Measurements from ENCODE around the gene GMPPB.

Gene GMPPB

GRCh38 chr3:49723628-49724551, at the start of gene GMPPB:
Gene GMPPB, minus strand, starts transcription at chr3:49723951. Its CDS starts 225 bp downstream, at chr3:49723726.
- DNase-seq, result peak; percentile 96 to 99
- Histone ChIP-seq H3K4me1 (peaks cover 0 to 37% (median 32%) of the 10 kb centered on the region in 4 donors), H3K27me3 (no peaks in the 10 kb centered on the region), H3K4me3 (peak within 1 kb of the TSS; percentile 91 to 97), H3K9me3 (no peaks in the 10 kb centered on the region), H3K36me3 (peaks cover 19 to 61% (median 50%) of the 10 kb centered on the region in 3 donors), H3K27ac (peak within 1 kb of the TSS; percentile 91 to 95)
- no peak for TF ChIP-seq CTCF (IDR thresholded peaks at IDR 0.05)
- intact Hi-C loops (cut with DNase I; ENCODE audit: low total_unique reads), result loop anchor here (10.0 kb wide), 1 partner anchor 61 kb away; the partner anchor contains the start of gene IP6K1

GRCh38 chr3:49772703-49773102, 49.0 kb upstream of the GMPPB start:
- Histone ChIP-seq H3K4me3 (no peak overlapping the region), H3K4me1 (peaks cover 0 to 27% (median 11%) of the 10 kb centered on the region in 4 donors), H3K9me3 (no peaks in the 10 kb centered on the region), H3K27me3 (no peaks in the 10 kb centered on the region), H3K27ac (no peak overlapping the region), H3K36me3 (peaks cover 0 to 26% (median 11%) of the 10 kb centered on the region in 3 donors)
- no peak for TF ChIP-seq CTCF (IDR thresholded peaks at IDR 0.05)
- no peak for DNase-seq
- intact Hi-C loops (cut with DNase I; ENCODE audit: low total_unique reads), result no loop called here

GRCh38 chr3:49771340-49771938, 47.7 kb upstream of the GMPPB start:
- no peak for TF ChIP-seq CTCF (IDR thresholded peaks at IDR 0.05)
- no peak for DNase-seq
- no peaks in the 10 kb centered on the region for H3K27me3 ChIP-seq
- no peaks in the 10 kb centered on the region for H3K9me3 ChIP-seq
- peaks cover 0 to 27% (median 11%) of the 10 kb centered on the region in 4 donors for H3K4me1 ChIP-seq
- intact Hi-C loops (cut with DNase I; ENCODE audit: low total_unique reads), result no loop called here
- H3K4me3 ChIP-seq, result no peak overlapping the region
- H3K36me3 ChIP-seq, result peaks cover 0 to 18% (median 0%) of the 10 kb centered on the region in 3 donors
- no peak overlapping the region for H3K27ac ChIP-seq

- Histone ChIP-seq H3K27me3 (no peaks in the 10 kb centered on the region), H3K27ac (no peak overlapping the region), H3K9me3 (no peaks in the 10 kb centered on the region), H3K36me3 (peaks cover 0 to 18% (median 8%) of the 10 kb centered on the region in 3 donors), H3K4me3 (no peak overlapping the region), H3K4me1 (peaks cover 0 to 23% (median 5%) of the 10 kb centered on the region in 4 donors)
- DNase-seq, result no peak
- no peak for TF ChIP-seq CTCF (IDR thresholded peaks at IDR 0.05)
- intact Hi-C loops (cut with DNase I; ENCODE audit: low total_unique reads), result no loop called here
Observed at GRCh38 chr3:49769926-49770325, 46.2 kb upstream of the GMPPB start.

- no peak for DNase-seq
- Histone ChIP-seq H3K36me3 (peaks cover 0 to 23% (median 8%) of the 10 kb centered on the region in 3 donors), H3K4me1 (peaks cover 0 to 18% (median 5%) of the 10 kb centered on the region in 4 donors), H3K4me3 (no peak overlapping the region), H3K9me3 (no peaks in the 10 kb centered on the region), H3K27ac (no peak overlapping the region), H3K27me3 (no peaks in the 10 kb centered on the region)
- no peak for TF ChIP-seq CTCF (IDR thresholded peaks at IDR 0.05)
- intact Hi-C loops (cut with DNase I; ENCODE audit: low total_unique reads), result no loop called here
Observed at GRCh38 chr3:49769286-49769915, 45.6 kb upstream of the GMPPB start.
